ENCODE results near the gene ADAR. TPM values are rescaled to one million over a fixed set of nuclear protein-coding genes. Genes with fewer than 3 reads are reported as not detected.

Gene ADAR
- total RNA-seq, 1 donor from 2014 or later, result 65.3 TPM

GRCh38 chr1:154568157-154568815 is 39.7 kb downstream of the ADAR start:
- Histone ChIP-seq H3K4me3 (peak overlapping the region in 1 of 2 donors; percentile 12), H3K27ac (no peak overlapping the region), H3K9me3 (no peaks in the 10 kb centered on the region), H3K4me1 (peaks cover 0 to 5% of the 10 kb centered on the region in 2 donors), H3K27me3 (peaks cover 4% of the 10 kb centered on the region), H3K36me3 (no peaks in the 10 kb centered on the region)
- TF ChIP-seq CTCF (IDR thresholded peaks at IDR 0.05), result no peak
- intact Hi-C loops (cut with DNase I), result no loop called here
- no peak for DNase-seq (ENCODE audit: low spot score in 2 of 2)

- Histone ChIP-seq H3K4me1 (peaks cover 0 to 5% of the 10 kb centered on the region in 2 donors), H3K9me3 (no peaks in the 10 kb centered on the region), H3K27ac (no peak within 1 kb of the TSS), H3K4me3 (peak within 1 kb of the TSS in 1 of 2 donors; percentile 12), H3K36me3 (no peaks in the 10 kb centered on the region), H3K27me3 (peaks cover 4% of the 10 kb centered on the region)
- no peak for DNase-seq (ENCODE audit: low spot score in 2 of 2)
- intact Hi-C loops (cut with DNase I), result no loop called here
- TF ChIP-seq CTCF (IDR thresholded peaks at IDR 0.05), result no peak
Measured at GRCh38 chr1:154567386-154568156, 40.4 kb downstream of the ADAR start, which contains the start of gene CHRNB2. Gene CHRNB2, plus strand, starts transcription at chr1:154567778. Its CDS starts 267 bp downstream, at chr1:154568045.

GRCh38 chr1:154565876-154566275 is 42.1 kb downstream of the ADAR start:
- TF ChIP-seq CTCF (IDR thresholded peaks at IDR 0.05), result no peak
- no peaks in the 10 kb centered on the region for H3K36me3 ChIP-seq
- no peak overlapping the region for H3K27ac ChIP-seq
- no peaks in the 10 kb centered on the region for H3K9me3 ChIP-seq
- H3K4me3 ChIP-seq, result no peak overlapping the region
- no peak for DNase-seq (ENCODE audit: low spot score in 2 of 2)
- peaks cover 0 to 5% of the 10 kb centered on the region in 2 donors for H3K4me1 ChIP-seq
- intact Hi-C loops (cut with DNase I), result no loop called here
- peaks cover 4% of the 10 kb centered on the region for H3K27me3 ChIP-seq

- DNase-seq (ENCODE audit: low spot score in 2 of 2), result peak; percentile 70 to 94
- no peaks in the 10 kb centered on the region for H3K9me3 ChIP-seq
- H3K27ac ChIP-seq, result peak overlapping the region; percentile 85 to 88
- H3K36me3 ChIP-seq, result peaks cover 10 to 13% of the 10 kb centered on the region in 2 donors
- H3K4me3 ChIP-seq, result peak overlapping the region; percentile 93 to 97
- no peaks in the 10 kb centered on the region for H3K27me3 ChIP-seq
- TF ChIP-seq CTCF (IDR thresholded peaks at IDR 0.05), result peak; percentile 91 to 96 (median 92)
- intact Hi-C loops (cut with DNase I), result loop anchor here (1.0 to 5.0 kb wide), 13 partner anchors 49 to 525 kb away; partner anchors contain the start of genes ADAM15, ADAR, HAX1 and IL6R
- peaks cover 5 to 16% of the 10 kb centered on the region in 2 donors for H3K4me1 ChIP-seq
Measured at GRCh38 chr1:154559466-154560044, 48.4 kb downstream of the ADAR start.

GRCh38 chr1:154558720-154559465 is 49.1 kb downstream of the ADAR start:
- H3K27me3 ChIP-seq, result no peaks in the 10 kb centered on the region
- peaks cover 15 to 20% of the 10 kb centered on the region in 2 donors for H3K36me3 ChIP-seq
- DNase-seq (ENCODE audit: low spot score in 2 of 2), result peak; percentile 98 to 99
- H3K9me3 ChIP-seq, result no peaks in the 10 kb centered on the region
- intact Hi-C loops (cut with DNase I), result loop anchor here (1.0 to 5.0 kb wide), 13 partner anchors 49 to 526 kb away; partner anchors contain the start of genes ADAM15, ADAR, HAX1 and IL6R
- peak overlapping the region; percentile 93 to 97 for H3K4me3 ChIP-seq
- peaks cover 5 to 16% of the 10 kb centered on the region in 2 donors for H3K4me1 ChIP-seq
- peak overlapping the region; percentile 85 to 88 for H3K27ac ChIP-seq
- no peak for TF ChIP-seq CTCF (IDR thresholded peaks at IDR 0.05)
